BLaER1 treated with 17β-estradiol and CSF1 and Interleukin-3, amounts not matched to agents 10 nM and 100 nM (cell line): ENCODE measurements around the gene RHBDL1.

Experiments
- H3K27ac ChIP-seq, 11 experiments: shearing (Covaris generic); formaldehyde crosslinking; 2 replicates each; pipeline ENCODE4 v1.8.1; 2022
- H3K27me3 ChIP-seq, 11 experiments: shearing (Covaris generic); formaldehyde crosslinking; 2 replicates each; pipeline ENCODE4 v1.8.1; 2022
- H3K36me3 ChIP-seq, 11 experiments: shearing (Covaris generic); formaldehyde crosslinking; 2 replicates each; pipeline ENCODE4 v1.8.1; 2022
- H3K4me1 ChIP-seq, 10 experiments: shearing (Covaris generic); formaldehyde crosslinking; 2 replicates each; pipeline ENCODE4 v1.8.1; 2022
- H3K4me2 ChIP-seq, 11 experiments: shearing (Covaris generic); formaldehyde crosslinking; 2 replicates each; pipeline ENCODE4 v1.8.1; 2022
- H3K4me3 ChIP-seq, 10 experiments: shearing (Covaris generic); formaldehyde crosslinking; 2 replicates each; pipeline ENCODE4 v1.8.1; 2022
- H3K9ac ChIP-seq, 11 experiments: shearing (Covaris generic); formaldehyde crosslinking; 2 replicates each; pipeline ENCODE4 v1.8.1; 2022
- H3K9me3 ChIP-seq, 11 experiments: shearing (Covaris generic); formaldehyde crosslinking; replicated peaks in 1 of 11; 2 replicates each; pipeline ENCODE4 v1.8.1; 2022
- H4K20me1 ChIP-seq, 11 experiments: shearing (Covaris generic); formaldehyde crosslinking; 2 replicates each; pipeline ENCODE4 v1.8.1; 2022
- Cebpa-rat ChIP-seq, 11 experiments: shearing (Covaris generic); IDR thresholded peaks; 2 replicates each; pipeline ENCODE4 v1.8.1; 2022

The RHBDL1 gene

GRCh38 chr16:648071-648780 lies 27.2 kb upstream of the RHBDL1 start:
- Histone ChIP-seq H3K9ac (peak overlapping the region; percentile 86 to 95 (median 91)), H3K9me3 (no peaks in the 10 kb centered on the region), H3K27ac (peak overlapping the region; percentile 79 to 91 (median 86)), H3K4me1 (peaks cover 52 to 75% (median 64%) of the 10 kb centered on the region in 10 experiments), H4K20me1 (peaks cover 20 to 70% (median 44%) of the 10 kb centered on the region in 11 experiments; a peak in 19 of 22 replicates), H3K4me3 (peak overlapping the region; percentile 57 to 95 (median 84)), H3K27me3 (no peaks in the 10 kb centered on the region), H3K36me3 (peaks cover 0 to 63% (median 33%) of the 10 kb centered on the region in 11 experiments; a peak in 18 of 22 replicates), H3K4me2 (peak overlapping the region; percentile 86 to 99 (median 95))
- TF ChIP-seq Cebpa-rat (IDR thresholded peaks at IDR 0.05), result no peak

GRCh38 chr16:648781-649589 lies 26.5 kb upstream of the RHBDL1 start, which contains the start of gene WDR90:
Gene WDR90, plus strand, starts transcription at chr16:649365. Its CDS starts 52 bp downstream, at chr16:649417.
- Histone ChIP-seq H3K4me2 (peak within 1 kb of the TSS; percentile 86 to 99 (median 95)), H3K36me3 (peaks cover 0 to 68% (median 41%) of the 10 kb centered on the region in 11 experiments; a peak in 19 of 22 replicates), H3K4me1 (peaks cover 46 to 67% (median 56%) of the 10 kb centered on the region in 10 experiments), H3K27me3 (no peaks in the 10 kb centered on the region), H3K27ac (peak within 1 kb of the TSS; percentile 79 to 91 (median 86)), H3K4me3 (peak within 1 kb of the TSS; percentile 57 to 95 (median 84)), H3K9ac (peak within 1 kb of the TSS; percentile 86 to 95 (median 91)), H3K9me3 (no peaks in the 10 kb centered on the region), H4K20me1 (peaks cover 14 to 69% (median 37%) of the 10 kb centered on the region in 11 experiments; a peak in 19 of 22 replicates)
- TF ChIP-seq Cebpa-rat (IDR thresholded peaks at IDR 0.05), result no peak

DNA sequence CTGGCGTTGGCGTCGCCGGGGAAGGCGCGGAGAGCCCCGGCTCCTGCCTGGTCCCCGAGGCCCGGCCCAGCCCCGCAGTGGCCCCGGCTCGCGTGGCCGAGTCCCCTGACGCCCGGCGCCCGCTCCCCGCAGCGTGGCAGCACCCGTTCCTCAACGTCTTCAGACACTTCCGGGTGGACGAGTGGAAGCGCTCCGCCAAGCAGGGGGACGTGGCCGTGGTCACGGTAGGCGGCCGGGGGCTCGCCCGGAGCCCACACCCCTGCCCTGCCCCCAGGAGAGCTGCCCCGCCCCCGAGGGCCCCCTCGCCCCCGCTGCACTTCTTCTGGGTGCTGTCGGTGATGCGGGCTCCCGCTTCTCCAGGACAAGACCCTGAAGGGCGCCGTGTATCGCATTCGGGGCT lies 25.8 kb upstream of the RHBDL1 start:
- H3K9ac ChIP-seq, result peak overlapping the region; percentile 86 to 95 (median 91)

GRCh38 chr16:651844-652243 lies 23.6 kb upstream of the RHBDL1 start:
- Histone ChIP-seq H3K9ac (peak overlapping the region in 2 of 11 experiments; percentile 9 to 24; a peak in 2 of 22 replicates), H3K4me1 (peaks cover 28 to 39% (median 33%) of the 10 kb centered on the region in 10 experiments), H3K4me3 (no peak overlapping the region), H3K27me3 (no peaks in the 10 kb centered on the region), H3K36me3 (peaks cover 0 to 70% (median 51%) of the 10 kb centered on the region in 11 experiments; a peak in 19 of 22 replicates), H4K20me1 (peaks cover 0 to 59% (median 11%) of the 10 kb centered on the region in 11 experiments; a peak in 16 of 22 replicates), H3K27ac (no peak overlapping the region), H3K4me2 (no peak overlapping the region), H3K9me3 (no peaks in the 10 kb centered on the region)
- no peak for TF ChIP-seq Cebpa-rat (IDR thresholded peaks at IDR 0.05)

More for the DNA sequence above, 25.8 kb upstream of the RHBDL1 start:
- peaks cover 14 to 63% (median 30%) of the 10 kb centered on the region in 11 experiments; a peak in 19 of 22 replicates for H4K20me1 ChIP-seq
- H3K4me1 ChIP-seq, result peaks cover 46 to 61% (median 51%) of the 10 kb centered on the region in 10 experiments
- H3K36me3 ChIP-seq, result peaks cover 0 to 67% (median 40%) of the 10 kb centered on the region in 11 experiments; a peak in 19 of 22 replicates
- H3K4me3 ChIP-seq, result peak overlapping the region; percentile 57 to 95 (median 84)
- peak overlapping the region; percentile 79 to 91 (median 86) for H3K27ac ChIP-seq
- no peaks in the 10 kb centered on the region for H3K27me3 ChIP-seq
- TF ChIP-seq Cebpa-rat (IDR thresholded peaks at IDR 0.05), result no peak
- H3K4me2 ChIP-seq, result peak overlapping the region; percentile 86 to 99 (median 95)
- H3K9me3 ChIP-seq, result no peaks in the 10 kb centered on the region

DNA sequence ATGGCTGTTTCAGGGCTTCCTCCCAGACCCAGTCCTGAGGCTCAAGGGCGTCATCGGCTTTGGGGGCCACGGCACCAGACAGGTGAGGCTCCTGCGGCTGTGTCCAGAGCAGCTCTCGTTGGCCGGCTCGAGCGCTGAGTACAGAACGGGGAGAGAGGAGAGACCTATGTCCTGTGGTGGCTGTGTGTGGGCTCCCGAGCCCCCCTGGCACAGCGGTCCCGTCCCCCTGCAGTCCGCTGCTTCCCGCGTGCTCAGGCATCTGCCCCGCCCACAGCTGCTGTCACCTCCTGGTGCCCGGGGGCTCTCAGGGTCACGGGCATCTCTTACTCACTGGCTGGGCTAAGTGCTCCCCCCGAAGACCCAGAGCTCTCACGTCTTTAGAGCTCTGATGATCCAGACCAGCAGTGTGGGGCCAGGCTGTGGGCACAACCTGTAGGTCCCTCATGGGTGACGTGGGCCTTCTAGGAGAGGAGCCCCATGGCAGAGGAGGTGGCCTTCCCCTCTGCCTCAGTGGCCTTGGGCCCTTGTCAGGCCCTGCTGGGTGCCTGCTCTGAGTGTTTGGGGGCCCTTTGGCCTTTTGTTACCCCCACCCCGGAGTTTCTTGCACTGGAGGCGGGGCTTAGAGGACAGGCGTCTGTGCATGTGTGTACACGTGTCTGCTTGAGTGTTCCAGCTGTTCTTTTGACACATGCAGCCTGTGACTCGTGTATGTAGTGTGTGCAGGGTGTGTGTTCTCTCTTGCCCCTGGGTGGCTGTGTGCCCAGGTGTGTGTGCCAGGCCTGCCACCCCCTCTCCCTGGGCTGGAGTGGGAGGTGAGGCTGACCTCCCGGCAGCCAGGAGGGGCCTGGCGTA lies 22.8 kb upstream of the RHBDL1 start:
- Histone ChIP-seq H3K36me3 (peaks cover 0 to 72% (median 55%) of the 10 kb centered on the region in 11 experiments; a peak in 20 of 22 replicates), H3K27ac (no peak overlapping the region), H3K4me2 (no peak overlapping the region), H4K20me1 (peaks cover 0 to 59% (median 3%) of the 10 kb centered on the region in 11 experiments; a peak in 12 of 22 replicates), H3K27me3 (no peaks in the 10 kb centered on the region), H3K9me3 (no peaks in the 10 kb centered on the region), H3K9ac (peak overlapping the region in 1 of 11 experiments; percentile 41; a peak in 3 of 22 replicates), H3K4me3 (no peak overlapping the region), H3K4me1 (peaks cover 20 to 30% (median 25%) of the 10 kb centered on the region in 10 experiments)
- no peak for TF ChIP-seq Cebpa-rat (IDR thresholded peaks at IDR 0.05)

GRCh38 chr16:654034-654433 lies 21.4 kb upstream of the RHBDL1 start:
- no peak overlapping the region for H3K4me3 ChIP-seq
- H3K4me1 ChIP-seq, result peaks cover 10 to 18% (median 11%) of the 10 kb centered on the region in 10 experiments
- H4K20me1 ChIP-seq, result peaks cover 0 to 66% (median 0%) of the 10 kb centered on the region in 11 experiments; a peak in 3 of 22 replicates
- 0 out of 22 replicates have a peak overlapping the region, but pooled peaks of 1 of the 11 experiments have one; percentile 22 for H3K9ac ChIP-seq
- no peak for TF ChIP-seq Cebpa-rat (IDR thresholded peaks at IDR 0.05)
- no peaks in the 10 kb centered on the region for H3K27me3 ChIP-seq
- no peaks in the 10 kb centered on the region for H3K9me3 ChIP-seq
- H3K4me2 ChIP-seq, result no peak overlapping the region
- H3K27ac ChIP-seq, result no peak overlapping the region
- peaks cover 0 to 85% (median 68%) of the 10 kb centered on the region in 11 experiments; a peak in 20 of 22 replicates for H3K36me3 ChIP-seq

- no peak overlapping the region for H3K9ac ChIP-seq
- H3K4me3 ChIP-seq, result no peak overlapping the region
- H3K27ac ChIP-seq, result no peak overlapping the region
- H3K4me1 ChIP-seq, result peaks cover 14 to 20% (median 18%) of the 10 kb centered on the region in 10 experiments
- H4K20me1 ChIP-seq, result peaks cover 0 to 77% (median 0%) of the 10 kb centered on the region in 11 experiments; a peak in 5 of 22 replicates
- no peaks in the 10 kb centered on the region for H3K9me3 ChIP-seq
- H3K36me3 ChIP-seq, result peaks cover 0 to 83% (median 60%) of the 10 kb centered on the region in 11 experiments; a peak in 20 of 22 replicates
- no peaks in the 10 kb centered on the region for H3K27me3 ChIP-seq
- no peak for TF ChIP-seq Cebpa-rat (IDR thresholded peaks at IDR 0.05)
- no peak overlapping the region for H3K4me2 ChIP-seq
These were observed 18.0 kb upstream of the RHBDL1 start for GRCh38 chr16:657487-657886.
